Natural killer cell (primary cell): Measurements from ENCODE around the gene CDH13. TPM values are rescaled to one million over a fixed set of nuclear protein-coding genes. Genes with fewer than 3 reads are reported as not detected.

ENCODE experiments used
- ATAC-seq, 3 donors: fragments of 150-1000 bp in 2 of 3; fragments of 200-7000 bp in 1 of 3; cut with Tn5 transposase; 1 replicate in 1 of 3; 2 replicates in 2 of 3; pipeline ENCODE4 v1.10.0; 2021; ENCODE audit warnings: mild to moderate bottlenecking in 2 of 3, moderate library complexity in 2 of 3
- DNase-seq, 2 donors: peaks; one replicate each; pipeline versions ENCODE4 v3.0.0 to v3.0.0-alpha.2; 2013 to 2021; ENCODE audit warnings: mixed read lengths in 1 of 2
- H3K27ac ChIP-seq: one replicate; pipeline ENCODE4 v1.5.1; 2013; ENCODE audit warnings: mild to moderate bottlenecking, low read length
- H3K27me3 ChIP-seq: one replicate; pipeline ENCODE4 v1.6.1; 2013; ENCODE audit warnings: low read length; ENCODE audit not compliant: control insufficient read depth, insufficient read depth
- H3K36me3 ChIP-seq: one replicate; pipeline ENCODE4 v1.6.1; 2013; ENCODE audit warnings: low read length; ENCODE audit not compliant: control insufficient read depth, insufficient read depth
- H3K4me1 ChIP-seq: one replicate; pipeline ENCODE4 v1.6.1; 2013; ENCODE audit warnings: low read length; ENCODE audit not compliant: control insufficient read depth, insufficient read depth
- H3K4me3 ChIP-seq: one replicate; pipeline ENCODE4 v1.5.1; 2013; ENCODE audit warnings: low read length
- H3K9me3 ChIP-seq: one replicate; pipeline ENCODE4 v1.6.1; 2013; ENCODE audit warnings: low read length; ENCODE audit not compliant: control insufficient read depth, insufficient read depth
- H3K27ac Mint-ChIP-seq, 2 donors: one replicate each; pipeline ENCODE4 v1.8.0; 2022; ENCODE audit warnings: mild to moderate bottlenecking in 2 of 2, mixed read lengths in 2 of 2, moderate library complexity in 1 of 2
- H3K27me3 Mint-ChIP-seq, 2 donors: one replicate each; pipeline ENCODE4 v1.8.0; 2022; ENCODE audit warnings: low read depth in 2 of 2, mixed read lengths in 2 of 2
- H3K36me3 Mint-ChIP-seq: one replicate; pipeline ENCODE4 v1.8.0; 2022; ENCODE audit warnings: mixed read lengths
- H3K4me1 Mint-ChIP-seq, 2 donors: one replicate each; pipeline ENCODE4 v1.8.0; 2022; ENCODE audit warnings: mixed read lengths in 2 of 2
- H3K4me3 Mint-ChIP-seq: one replicate; pipeline ENCODE4 v1.8.0; 2022; ENCODE audit warnings: mild to moderate bottlenecking, moderate library complexity, mixed read lengths
- H3K9me3 Mint-ChIP-seq, 2 donors: one replicate each; pipeline ENCODE4 v1.8.0; 2022; ENCODE audit warnings: mixed read lengths in 2 of 2
- CTCF ChIP-seq: fragments of 200-600 bp; IDR thresholded peaks from one replicate; pipeline ENCODE4 v1.8.0; 2022; ENCODE audit warnings: antibody characterized with exemption
- WGBS: methylation state at CpG from one replicate; pipeline ENCODE4 v1.1.7; 2013; ENCODE audit warnings: missing lambda C conversion rate; ENCODE audit not compliant: insufficient coverage; 5-methylcytosine and 5-hydroxymethylcytosine counted together
- intact Hi-C: fragments of 100-400 bp; cut with micrococcal nuclease; formaldehyde crosslinking; loops from one replicate; pipeline ENCODE4 v1.14.2; 2022
- total RNA-seq, 4 donors: library from RNA; stranded (reverse); fragments of 120-200 nt in 1 of 4; gene quantifications; one replicate each; pipeline versions ENCODE4 v1.2.3 to v1.2.4, GENCODE V29; 2013 to 2022

CDH13 gene
- total RNA-seq, 3 donors from 2014 or later (not counting 1 experiment from before 2014, with no cell fraction given): not detected

GRCh38 chr16:83248735-83249463 is 622.1 kb downstream of the CDH13 start:
- Histone ChIP-seq H3K27ac (no peak overlapping the region), H3K27me3 (no peaks in the 10 kb centered on the region), H3K4me1 (no peaks in the 10 kb centered on the region), H3K36me3 (no peaks in the 10 kb centered on the region), H3K9me3 (no peaks in the 10 kb centered on the region), H3K4me3 (no peak overlapping the region)
- intact Hi-C loops: no loop called here
- H3K36me3 Mint-ChIP-seq: no peaks in the 10 kb centered on the region
- H3K4me1 Mint-ChIP-seq: no peaks in the 10 kb centered on the region
- H3K9me3 Mint-ChIP-seq: no peaks in the 10 kb centered on the region
- no peak for TF ChIP-seq CTCF
- H3K27me3 Mint-ChIP-seq: peaks cover 21 to 26% of the 10 kb centered on the region in 2 donors
- ATAC-seq: no peak
- 84% methylated on average over 8 of the region's 8 CpGs for WGBS
- H3K27ac Mint-ChIP-seq: no peak overlapping the region
- H3K4me3 Mint-ChIP-seq: no peak overlapping the region
- no peak for DNase-seq

GRCh38 chr16:83253521-83253920 is 626.8 kb downstream of the CDH13 start:
- ATAC-seq (no peak), DNase-seq (no peak)
- TF ChIP-seq CTCF: no peak
- Histone ChIP-seq H3K27ac (no peak overlapping the region), H3K4me1 (no peaks in the 10 kb centered on the region), H3K36me3 (no peaks in the 10 kb centered on the region), H3K4me3 (no peak overlapping the region), H3K27me3 (no peaks in the 10 kb centered on the region), H3K9me3 (no peaks in the 10 kb centered on the region)
- Mint-ChIP-seq H3K27ac (no peak overlapping the region), H3K4me3 (no peak overlapping the region), H3K36me3 (no peaks in the 10 kb centered on the region), H3K9me3 (no peaks in the 10 kb centered on the region), H3K27me3 (peaks cover 13 to 18% of the 10 kb centered on the region in 2 donors), H3K4me1 (no peaks in the 10 kb centered on the region)
- intact Hi-C loops: no loop called here
- WGBS: 75% methylated on average over 3 of the region's 3 CpGs

GRCh38 chr16:83258366-83258928 is 631.7 kb downstream of the CDH13 start:
- Mint-ChIP-seq H3K4me1 (no peaks in the 10 kb centered on the region), H3K27me3 (peaks cover 5 to 6% of the 10 kb centered on the region in 2 donors), H3K4me3 (no peak overlapping the region), H3K36me3 (no peaks in the 10 kb centered on the region), H3K9me3 (no peaks in the 10 kb centered on the region), H3K27ac (no peak overlapping the region)
- intact Hi-C loops: no loop called here
- no peak for TF ChIP-seq CTCF
- no peaks in the 10 kb centered on the region for H3K4me1 ChIP-seq
- no peak overlapping the region for H3K27ac ChIP-seq
- no peaks in the 10 kb centered on the region for H3K36me3 ChIP-seq
- H3K9me3 ChIP-seq: no peaks in the 10 kb centered on the region
- no peak overlapping the region for H3K4me3 ChIP-seq
- ATAC-seq (no peak), DNase-seq (no peak)
- WGBS: 91% methylated on average over 7 of the region's 9 CpGs
- H3K27me3 ChIP-seq: no peaks in the 10 kb centered on the region
